ENCODE measurements around the gene BDP1.
"Not testable (repeated sequence)": the region's sequence is repeated elsewhere in the genome, so short reads cannot be mapped to it uniquely, and the experiment has no call there.

The BDP1 gene

GRCh38 chr5:71447218-71447808 is 8.1 kb upstream of the BDP1 start:
- TF ChIP-seq, protein P1, sequence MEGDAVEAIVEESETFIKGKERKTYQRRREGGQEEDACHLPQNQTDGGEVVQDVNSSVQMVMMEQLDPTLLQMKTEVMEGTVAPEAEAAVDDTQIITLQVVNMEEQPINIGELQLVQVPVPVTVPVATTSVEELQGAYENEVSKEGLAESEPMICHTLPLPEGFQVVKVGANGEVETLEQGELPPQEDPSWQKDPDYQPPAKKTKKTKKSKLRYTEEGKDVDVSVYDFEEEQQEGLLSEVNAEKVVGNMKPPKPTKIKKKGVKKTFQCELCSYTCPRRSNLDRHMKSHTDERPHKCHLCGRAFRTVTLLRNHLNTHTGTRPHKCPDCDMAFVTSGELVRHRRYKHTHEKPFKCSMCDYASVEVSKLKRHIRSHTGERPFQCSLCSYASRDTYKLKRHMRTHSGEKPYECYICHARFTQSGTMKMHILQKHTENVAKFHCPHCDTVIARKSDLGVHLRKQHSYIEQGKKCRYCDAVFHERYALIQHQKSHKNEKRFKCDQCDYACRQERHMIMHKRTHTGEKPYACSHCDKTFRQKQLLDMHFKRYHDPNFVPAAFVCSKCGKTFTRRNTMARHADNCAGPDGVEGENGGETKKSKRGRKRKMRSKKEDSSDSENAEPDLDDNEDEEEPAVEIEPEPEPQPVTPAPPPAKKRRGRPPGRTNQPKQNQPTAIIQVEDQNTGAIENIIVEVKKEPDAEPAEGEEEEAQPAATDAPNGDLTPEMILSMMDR (conservative IDR thresholded peaks at IDR 0.05), result peak; percentile 71
- H3K27ac ChIP-seq, result not testable (repeated sequence)

GRCh38 chr5:71452876-71453275 is 2.6 kb upstream of the BDP1 start:
- TF ChIP-seq, protein P1 (conservative IDR thresholded peaks at IDR 0.05), result no peak
- no peak for TF ChIP-seq ZFX (IDR thresholded peaks at IDR 0.05)
- H3K27ac ChIP-seq, result no peak overlapping the region

GRCh38 chr5:71454913-71455312 is 538 bp upstream of the BDP1 start:
- TF ChIP-seq, protein P1 (conservative IDR thresholded peaks at IDR 0.05), result no peak
- TF ChIP-seq ZFX (IDR thresholded peaks at IDR 0.05), result no peak
- peak overlapping the region; percentile 96; the same call in 1 of the 2 replicates for H3K27ac ChIP-seq

DNA sequence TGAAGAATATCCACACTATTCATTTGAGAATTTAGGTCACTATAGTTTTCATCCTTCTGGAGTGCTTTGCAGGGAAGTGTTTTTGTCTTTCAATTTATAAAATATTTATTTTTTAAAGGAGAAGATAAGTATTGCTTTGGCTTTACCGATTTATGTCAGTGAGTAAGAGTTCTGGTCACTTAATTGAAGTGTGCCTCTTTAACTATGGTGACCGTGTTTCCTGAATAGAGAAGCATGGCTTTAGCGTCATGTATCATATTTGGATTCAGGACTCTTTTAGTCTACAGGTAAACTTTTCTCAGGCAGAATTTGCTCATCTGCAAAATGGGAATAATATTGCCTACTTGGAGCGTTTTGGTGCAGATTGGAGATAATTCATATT is 902 bp downstream of the BDP1 start:
- TF ChIP-seq, protein P1 (conservative IDR thresholded peaks at IDR 0.05), result peak; percentile 35
- no peak for TF ChIP-seq ZFX (IDR thresholded peaks at IDR 0.05)
- peak overlapping the region; percentile 96 for H3K27ac ChIP-seq

- TF ChIP-seq, protein P1 (conservative IDR thresholded peaks at IDR 0.05), result no peak
- TF ChIP-seq ZFX (IDR thresholded peaks at IDR 0.05), result no peak
Measured at GRCh38 chr5:71457106-71457505, 1.7 kb downstream of the BDP1 start.

GRCh38 chr5:71460693-71461092 is 5.2 kb downstream of the BDP1 start:
- peak overlapping the region; percentile 18; the same call in 1 of the 2 replicates for H3K27ac ChIP-seq
- TF ChIP-seq, protein P1 (conservative IDR thresholded peaks at IDR 0.05), result no peak
- TF ChIP-seq ZFX (IDR thresholded peaks at IDR 0.05), result no peak

More at GRCh38 chr5:71457106-71457505, 1.7 kb downstream of the BDP1 start:
- peak overlapping the region; percentile 70 for H3K27ac ChIP-seq

DNA sequence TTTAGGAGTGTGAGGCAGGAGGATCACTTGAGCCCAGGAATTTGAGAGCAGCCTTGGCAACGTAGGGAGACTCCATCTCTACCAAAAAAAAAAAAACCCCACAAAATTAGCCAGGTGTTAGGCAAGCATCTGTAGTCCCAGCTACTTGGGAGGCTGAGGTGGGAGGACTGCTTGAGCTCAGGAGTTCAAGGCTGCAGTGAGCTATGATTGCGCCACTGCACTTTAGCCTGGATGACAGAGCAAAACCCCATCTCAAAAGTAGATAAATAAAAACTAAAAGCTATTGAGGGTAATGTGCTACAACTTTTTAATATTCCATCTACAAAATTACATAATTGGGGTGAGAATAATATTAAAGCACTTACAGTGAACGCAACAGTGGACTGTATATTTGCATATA is 5.9 kb downstream of the BDP1 start:
- H3K27ac ChIP-seq, result peak overlapping the region; percentile 18; the same call in 1 of the 2 replicates
- TF ChIP-seq, protein P1 (conservative IDR thresholded peaks at IDR 0.05), result no peak
- TF ChIP-seq ZFX (IDR thresholded peaks at IDR 0.05), result no peak

All from C4-2B (cell line).